ENCODE results near the gene HDDC2. TPM values are rescaled to one million over a fixed set of nuclear protein-coding genes. Genes with fewer than 3 reads are reported as not detected.

HDDC2 gene
- total RNA-seq, 1 experiment from 2014 or later, result 194 TPM

- H3K27me3 ChIP-seq (replicated peaks), result no peaks in the 10 kb centered on the region
- H3K27ac ChIP-seq, result no peak overlapping the region
- 0 out of 2 replicates have a peak, but pooled peaks cover 3% of the 10 kb centered on the region for H3K36me3 ChIP-seq
- no peaks in the 10 kb centered on the region for H3K9me3 ChIP-seq (replicated peaks)
- no peak for DNase-seq (ENCODE audit: low read depth in 1 of 2, low spot score in 2 of 2)
- peaks cover 11% of the 10 kb centered on the region for H3K4me1 ChIP-seq (replicated peaks)
- H3K4me3 ChIP-seq, result no peak overlapping the region
Observed at GRCh38 chr6:125252891-125253290, 48.9 kb downstream of the HDDC2 start.

- Histone ChIP-seq H3K36me3 (0 out of 2 replicates have a peak, but pooled peaks cover 3% of the 10 kb centered on the region), H3K9me3 (replicated peaks) (no peaks in the 10 kb centered on the region), H3K4me3 (no peak overlapping the region), H3K27me3 (replicated peaks) (no peaks in the 10 kb centered on the region), H3K4me1 (replicated peaks) (peaks cover 11% of the 10 kb centered on the region), H3K27ac (0 out of 2 replicates have a peak overlapping the region, but pooled peaks have one; percentile 8)
- peak in 1 of 2 experiments; percentile 48 for DNase-seq (ENCODE audit: low read depth in 1 of 2, low spot score in 2 of 2)
Observed at GRCh38 chr6:125251516-125252220, 50.1 kb downstream of the HDDC2 start.

GRCh38 chr6:125250511-125250910 lies 51.3 kb downstream of the HDDC2 start:
- no peak overlapping the region for H3K4me3 ChIP-seq
- no peaks in the 10 kb centered on the region for H3K27me3 ChIP-seq (replicated peaks)
- H3K27ac ChIP-seq, result no peak overlapping the region
- no peak for DNase-seq (ENCODE audit: low read depth in 1 of 2, low spot score in 2 of 2)
- no peaks in the 10 kb centered on the region for H3K9me3 ChIP-seq (replicated peaks)
- H3K36me3 ChIP-seq, result 0 out of 2 replicates have a peak, but pooled peaks cover 3% of the 10 kb centered on the region
- H3K4me1 ChIP-seq (replicated peaks), result peaks cover 11% of the 10 kb centered on the region

- H3K36me3 ChIP-seq, result 0 out of 2 replicates have a peak, but pooled peaks cover 3% of the 10 kb centered on the region
- H3K4me3 ChIP-seq, result no peak overlapping the region
- H3K27me3 ChIP-seq (replicated peaks), result no peaks in the 10 kb centered on the region
- no peak for DNase-seq (ENCODE audit: low read depth in 1 of 2, low spot score in 2 of 2)
- peaks cover 11% of the 10 kb centered on the region for H3K4me1 ChIP-seq (replicated peaks)
- no peaks in the 10 kb centered on the region for H3K9me3 ChIP-seq (replicated peaks)
- H3K27ac ChIP-seq, result no peak overlapping the region
Observed at GRCh38 chr6:125248136-125248535, 53.6 kb downstream of the HDDC2 start.

GRCh38 chr6:125246566-125246965 lies 55.2 kb downstream of the HDDC2 start:
- Histone ChIP-seq H3K4me3 (no peak overlapping the region), H3K27ac (no peak overlapping the region), H3K4me1 (replicated peaks) (peaks cover 4% of the 10 kb centered on the region), H3K36me3 (0 out of 2 replicates have a peak, but pooled peaks cover 3% of the 10 kb centered on the region), H3K9me3 (replicated peaks) (0 out of 2 replicates have a peak, but pooled peaks cover 4% of the 10 kb centered on the region), H3K27me3 (replicated peaks) (no peaks in the 10 kb centered on the region)
- no peak for DNase-seq (ENCODE audit: low read depth in 1 of 2, low spot score in 2 of 2)

GRCh38 chr6:125245523-125246264 lies 56.1 kb downstream of the HDDC2 start:
- DNase-seq (ENCODE audit: low read depth in 1 of 2, low spot score in 2 of 2), result no peak
- H3K4me3 ChIP-seq, result no peak overlapping the region
- H3K36me3 ChIP-seq, result 0 out of 2 replicates have a peak, but pooled peaks cover 3% of the 10 kb centered on the region
- no peak overlapping the region for H3K27ac ChIP-seq
- no peaks in the 10 kb centered on the region for H3K4me1 ChIP-seq (replicated peaks)
- no peaks in the 10 kb centered on the region for H3K27me3 ChIP-seq (replicated peaks)
- H3K9me3 ChIP-seq (replicated peaks), result 0 out of 2 replicates have a peak, but pooled peaks cover 4% of the 10 kb centered on the region

- no peak overlapping the region for H3K27ac ChIP-seq
- DNase-seq (ENCODE audit: low read depth in 1 of 2, low spot score in 2 of 2), result no peak
- no peaks in the 10 kb centered on the region for H3K4me1 ChIP-seq (replicated peaks)
- 0 out of 2 replicates have a peak, but pooled peaks cover under 1% of the 10 kb centered on the region for H3K36me3 ChIP-seq
- H3K27me3 ChIP-seq (replicated peaks), result no peaks in the 10 kb centered on the region
- no peak overlapping the region for H3K4me3 ChIP-seq
- 0 out of 2 replicates have a peak, but pooled peaks cover 4% of the 10 kb centered on the region for H3K9me3 ChIP-seq (replicated peaks)
Observed at GRCh38 chr6:125245109-125245508, 56.7 kb downstream of the HDDC2 start.

GRCh38 chr6:125237764-125238163 lies 64.0 kb downstream of the HDDC2 start:
- no peaks in the 10 kb centered on the region for H3K27me3 ChIP-seq (replicated peaks)
- H3K4me1 ChIP-seq (replicated peaks), result peaks cover 7% of the 10 kb centered on the region
- DNase-seq (ENCODE audit: low read depth in 1 of 2, low spot score in 2 of 2), result no peak
- H3K4me3 ChIP-seq, result no peak overlapping the region
- 0 out of 2 replicates have a peak, but pooled peaks cover 4% of the 10 kb centered on the region for H3K9me3 ChIP-seq (replicated peaks)
- H3K36me3 ChIP-seq, result no peaks in the 10 kb centered on the region
- no peak overlapping the region for H3K27ac ChIP-seq

GRCh38 chr6:125236536-125237327 lies 65.0 kb downstream of the HDDC2 start:
- Histone ChIP-seq H3K27ac (no peak overlapping the region), H3K9me3 (replicated peaks) (no peaks in the 10 kb centered on the region), H3K27me3 (replicated peaks) (no peaks in the 10 kb centered on the region), H3K4me3 (no peak overlapping the region), H3K4me1 (replicated peaks) (peaks cover 7% of the 10 kb centered on the region), H3K36me3 (no peaks in the 10 kb centered on the region)
- DNase-seq (ENCODE audit: low read depth in 1 of 2, low spot score in 2 of 2), result no peak

GRCh38 chr6:125233202-125233601 lies 68.6 kb downstream of the HDDC2 start:
- Histone ChIP-seq H3K36me3 (no peaks in the 10 kb centered on the region), H3K4me3 (no peak overlapping the region), H3K4me1 (replicated peaks) (peaks cover 7% of the 10 kb centered on the region), H3K9me3 (replicated peaks) (no peaks in the 10 kb centered on the region), H3K27ac (no peak overlapping the region), H3K27me3 (replicated peaks) (no peaks in the 10 kb centered on the region)
- DNase-seq (ENCODE audit: low read depth in 1 of 2, low spot score in 2 of 2), result no peak

GRCh38 chr6:125232466-125232865 lies 69.3 kb downstream of the HDDC2 start:
- Histone ChIP-seq H3K27ac (no peak overlapping the region), H3K4me1 (replicated peaks) (peaks cover 7% of the 10 kb centered on the region)
- no peak for DNase-seq (ENCODE audit: low read depth in 1 of 2, low spot score in 2 of 2)

GRCh38 chr6:125231574-125232343 lies 70.0 kb downstream of the HDDC2 start:
- no peaks in the 10 kb centered on the region for H3K36me3 ChIP-seq
- H3K4me1 ChIP-seq (replicated peaks), result peaks cover 7% of the 10 kb centered on the region
- no peaks in the 10 kb centered on the region for H3K9me3 ChIP-seq (replicated peaks)
- H3K27ac ChIP-seq, result no peak overlapping the region
- no peak overlapping the region for H3K4me3 ChIP-seq
- H3K27me3 ChIP-seq (replicated peaks), result no peaks in the 10 kb centered on the region
- no peak for DNase-seq (ENCODE audit: low read depth in 1 of 2, low spot score in 2 of 2)

More at GRCh38 chr6:125232466-125232865, 69.3 kb downstream of the HDDC2 start:
- H3K27me3 ChIP-seq (replicated peaks), result no peaks in the 10 kb centered on the region
- H3K4me3 ChIP-seq, result no peak overlapping the region
- no peaks in the 10 kb centered on the region for H3K36me3 ChIP-seq
- no peaks in the 10 kb centered on the region for H3K9me3 ChIP-seq (replicated peaks)

- Histone ChIP-seq H3K36me3 (no peaks in the 10 kb centered on the region), H3K4me3 (no peak overlapping the region), H3K27ac (no peak overlapping the region), H3K27me3 (replicated peaks) (no peaks in the 10 kb centered on the region), H3K9me3 (replicated peaks) (no peaks in the 10 kb centered on the region), H3K4me1 (replicated peaks) (peaks cover under 1% of the 10 kb centered on the region; the same call in 1 of the 2 replicates)
- no peak for DNase-seq (ENCODE audit: low read depth in 1 of 2, low spot score in 2 of 2)
Observed at GRCh38 chr6:125231133-125231532, 70.6 kb downstream of the HDDC2 start.
